GM23248 (cell line): ENCODE measurements around the gene FERMT2. TPM values are rescaled to one million over a fixed set of nuclear protein-coding genes. Genes with fewer than 3 reads are reported as not detected.

ENCODE experiments used
- DNase-seq: peaks from one replicate; pipeline ENCODE4 v3.0.0-alpha.2; 2015
- H2AFZ ChIP-seq: fragments of 200-600 bp; sonication (generic); 2 replicates; pipeline ENCODE4 v1.6.1; 2016; ENCODE audit warnings: antibody characterized with exemption
- H3F3A ChIP-seq: fragments of 200-600 bp; sonication (generic); 2 replicates; pipeline ENCODE4 v1.6.1; 2016; ENCODE audit warnings: mild to moderate bottlenecking, antibody characterized with exemption, mixed run types; ENCODE audit not compliant: insufficient read depth
- H3K27ac ChIP-seq: fragments of 200-600 bp; sonication (generic); 2 replicates; pipeline ENCODE4 v1.5.1; 2016; ENCODE audit warnings: mild to moderate bottlenecking
- H3K27me3 ChIP-seq: fragments of 200-600 bp; sonication (generic); replicated peaks from 2 replicates; pipeline ENCODE4 v1.6.1; 2016; ENCODE audit warnings: mild to moderate bottlenecking; ENCODE audit not compliant: insufficient read depth
- H3K36me3 ChIP-seq: fragments of 200-600 bp; sonication (generic); 2 replicates; pipeline ENCODE4 v1.6.1; 2016; ENCODE audit warnings: low read depth, mild to moderate bottlenecking
- H3K4me1 ChIP-seq: fragments of 200-600 bp; sonication (generic); 2 replicates; pipeline ENCODE4 v1.6.1; 2016; ENCODE audit warnings: mild to moderate bottlenecking; ENCODE audit not compliant: insufficient read depth
- H3K4me2 ChIP-seq: fragments of 200-600 bp; sonication (generic); one replicate; pipeline ENCODE4 v1.6.1; 2016; ENCODE audit warnings: mild to moderate bottlenecking; ENCODE audit not compliant: unreplicated experiment
- H3K4me3 ChIP-seq: fragments of 200-600 bp; sonication (generic); 2 replicates; pipeline ENCODE4 v1.5.1; 2016; ENCODE audit warnings: mild to moderate bottlenecking
- H3K79me2 ChIP-seq: fragments of 200-600 bp; sonication (generic); 2 replicates; pipeline ENCODE4 v1.6.1; 2016; ENCODE audit warnings: mild to moderate bottlenecking; ENCODE audit not compliant: insufficient read depth
- H3K9ac ChIP-seq: fragments of 200-600 bp; sonication (generic); 2 replicates; pipeline ENCODE4 v1.6.1; 2016; ENCODE audit warnings: mild to moderate bottlenecking
- H3K9me2 ChIP-seq: fragments of 200-600 bp; sonication (generic); 2 replicates; pipeline ENCODE4 v1.6.1; 2016; ENCODE audit warnings: mixed run types, mild to moderate bottlenecking, moderate library complexity; ENCODE audit not compliant: insufficient read depth
- H3K9me3 ChIP-seq: fragments of 200-600 bp; sonication (generic); one replicate; pipeline ENCODE4 v1.6.1; 2017; ENCODE audit warnings: low read depth
- H4K20me1 ChIP-seq: fragments of 200-600 bp; sonication (generic); 2 replicates; pipeline ENCODE4 v1.6.0; 2016; ENCODE audit not compliant: insufficient read depth
- EZH2 ChIP-seq: fragments of 200-600 bp; sonication (generic); IDR thresholded peaks from 2 replicates; pipeline ENCODE4 v1.6.1; 2018; ENCODE audit warnings: antibody characterized with exemption, mild to moderate bottlenecking; ENCODE audit not compliant: insufficient read depth, poor library complexity, severe bottlenecking
- EZH2phosphoT487 ChIP-seq: fragments of 200-600 bp; sonication (generic); IDR thresholded peaks from 2 replicates; pipeline ENCODE4 v1.6.1; 2018; ENCODE audit warnings: antibody characterized with exemption, moderate library complexity, mild to moderate bottlenecking, low read depth; ENCODE audit not compliant: insufficient read depth
- WGBS, 2 experiments: methylation state at CpG; one replicate each; pipeline ENCODE4 v1.1.6; 2015 to 2017; ENCODE audit warnings: low lambda C conversion rate in 2 of 2, low coverage in 1 of 2; ENCODE audit errors: missing lambda C conversion rate in 2 of 2; 5-methylcytosine and 5-hydroxymethylcytosine counted together
- in situ Hi-C: fragments of 300-500 bp; cut with MboI; formaldehyde crosslinking; loops from 2 replicates; pipeline ENCODE4 v1.15.0; 2020
- polyA plus RNA-seq: library from polyadenylated mRNA; unstranded; fragments of >200 nt; fragmentation: Nextera tagmentation; extraction: Ambion mirVana; gene quantifications from 2 replicates; pipeline ENCODE4 v1.2.1, GENCODE V29; 2016
- total RNA-seq: library from RNA; depleted of rRNA; stranded (reverse); fragments of >200 nt; shearing (Covaris generic); gene quantifications from 2 replicates; pipeline ENCODE4 v1.2.3, GENCODE V29; 2014

The FERMT2 gene
- total and polyA plus RNA-seq, 2 experiments from 2014 or later: 124 to 217 TPM

- Histone ChIP-seq H3K9me2 (no peaks in the 10 kb centered on the region), H2AFZ (peak overlapping the region; percentile 88), H3K79me2 (peaks cover 43% of the 10 kb centered on the region), H3K9me3 (no peaks in the 10 kb centered on the region), H4K20me1 (peaks cover 14% of the 10 kb centered on the region), H3K4me2 (peak overlapping the region; percentile 91), H3F3A (peaks cover 40% of the 10 kb centered on the region), H3K27ac (peak overlapping the region; percentile 89), H3K4me3 (peak overlapping the region; percentile 94), H3K4me1 (peaks cover 21% of the 10 kb centered on the region), H3K9ac (peak overlapping the region; percentile 89), H3K36me3 (peaks cover 7% of the 10 kb centered on the region), H3K27me3 (no peaks in the 10 kb centered on the region)
- WGBS, 2 experiments: 5% methylated on average over 15 of the region's 15 CpGs
- peak; percentile 93 for DNase-seq
- in situ Hi-C loops: no loop called here
- TF ChIP-seq EZH2 (no peak), EZH2phosphoT487 (no peak)
Measured at GRCh38 chr14:52951681-52952554, 1.1 kb upstream of the FERMT2 start.

- 0 to 1% methylated on average over 17 to 56 of the region's 56 CpGs for WGBS, 2 experiments
- Histone ChIP-seq H2AFZ (peak overlapping the region; percentile 59), H3K27ac (peak overlapping the region; percentile 89), H3K4me1 (peaks cover 21% of the 10 kb centered on the region), H3K4me2 (peak overlapping the region; percentile 98), H3K9me2 (no peaks in the 10 kb centered on the region), H3K9me3 (no peaks in the 10 kb centered on the region), H3K4me3 (peak overlapping the region; percentile 94), H3K9ac (peak overlapping the region; percentile 91), H3F3A (peaks cover 40% of the 10 kb centered on the region), H3K27me3 (no peaks in the 10 kb centered on the region), H3K36me3 (peaks cover 14% of the 10 kb centered on the region), H4K20me1 (peaks cover 18% of the 10 kb centered on the region), H3K79me2 (peaks cover 58% of the 10 kb centered on the region)
- peak; percentile 77 for DNase-seq
- in situ Hi-C loops: no loop called here
- TF ChIP-seq EZH2phosphoT487: no peak
- no peak for TF ChIP-seq EZH2
Measured at GRCh38 chr14:52950410-52950897, 396 bp downstream of the FERMT2 start.

- Histone ChIP-seq H3K79me2 (peaks cover 64% of the 10 kb centered on the region), H3K9me2 (no peaks in the 10 kb centered on the region), H2AFZ (peak overlapping the region; percentile 59), H3F3A (peaks cover 40% of the 10 kb centered on the region), H3K27me3 (no peaks in the 10 kb centered on the region), H3K4me2 (peak overlapping the region; percentile 98), H3K9me3 (no peaks in the 10 kb centered on the region), H3K4me1 (peaks cover 21% of the 10 kb centered on the region), H3K36me3 (peaks cover 14% of the 10 kb centered on the region), H3K27ac (peak overlapping the region; percentile 89), H4K20me1 (peaks cover 18% of the 10 kb centered on the region), H3K9ac (peak overlapping the region; percentile 91), H3K4me3 (peak overlapping the region; percentile 94)
- TF ChIP-seq EZH2phosphoT487 (no peak), EZH2 (no peak)
- WGBS, 2 experiments: 1% methylated on average over 23 to 24 of the region's 24 CpGs
- in situ Hi-C loops: no loop called here
- peak; percentile 86 for DNase-seq
Measured at GRCh38 chr14:52949711-52950409, 990 bp downstream of the FERMT2 start.

- Histone ChIP-seq H3K9me2 (no peaks in the 10 kb centered on the region), H3F3A (peaks cover 40% of the 10 kb centered on the region), H3K9ac (peak overlapping the region; percentile 91), H3K4me2 (peak overlapping the region; percentile 98), H3K27ac (peak overlapping the region; percentile 89), H3K9me3 (no peaks in the 10 kb centered on the region), H3K79me2 (peaks cover 70% of the 10 kb centered on the region), H3K4me1 (peaks cover 21% of the 10 kb centered on the region), H2AFZ (no peak overlapping the region), H3K4me3 (peak overlapping the region; percentile 94), H3K36me3 (peaks cover 14% of the 10 kb centered on the region), H3K27me3 (no peaks in the 10 kb centered on the region), H4K20me1 (peaks cover 18% of the 10 kb centered on the region)
- in situ Hi-C loops: no loop called here
- no peak for DNase-seq
- WGBS, 2 experiments: 0 to 2% methylated on average over 2 of the region's 2 CpGs
- TF ChIP-seq EZH2 (no peak), EZH2phosphoT487 (no peak)
Measured at GRCh38 chr14:52949249-52949648, 1.6 kb downstream of the FERMT2 start.
